HG03135 (cell line): ENCODE data around the gene INPP5B.

Source experiments
- ATAC-seq: cut with Tn5 transposase; IDR thresholded peaks from one replicate; pipeline ENCODE4 v1.9.1; 2021; ENCODE audit warnings: mild to moderate bottlenecking, moderate library complexity; ENCODE audit not compliant: unreplicated experiment

Gene INPP5B

GRCh38 chr1:37845049-37845646 lies 101.7 kb downstream of the INPP5B start:
- no peak for ATAC-seq

- ATAC-seq = no peak
Observed at GRCh38 chr1:37844536-37844935, 102.3 kb downstream of the INPP5B start.

- no peak for ATAC-seq
Observed at GRCh38 chr1:37841652-37842051, 105.2 kb downstream of the INPP5B start.

GRCh38 chr1:37840711-37841110 lies 106.1 kb downstream of the INPP5B start:
- ATAC-seq = no peak

- no peak for ATAC-seq
Observed at GRCh38 chr1:37839676-37840075, 107.2 kb downstream of the INPP5B start.

GRCh38 chr1:37836788-37837187 lies 110.1 kb downstream of the INPP5B start:
- no peak for ATAC-seq

- ATAC-seq = no peak
Observed at GRCh38 chr1:37831809-37832208, 115.0 kb downstream of the INPP5B start.

- no peak for ATAC-seq
Observed at GRCh38 chr1:37831109-37831508, 115.7 kb downstream of the INPP5B start.

- no peak for ATAC-seq
Observed at GRCh38 chr1:37828410-37829074, 118.3 kb downstream of the INPP5B start.

GRCh38 chr1:37825506-37825905 lies 121.3 kb downstream of the INPP5B start:
- ATAC-seq = no peak

GRCh38 chr1:37824001-37824400 lies 122.9 kb downstream of the INPP5B start:
- no peak for ATAC-seq

GRCh38 chr1:37822906-37823815 lies 123.7 kb downstream of the INPP5B start:
- ATAC-seq = no peak

GRCh38 chr1:37821481-37821880 lies 125.4 kb downstream of the INPP5B start:
- ATAC-seq = no peak

GRCh38 chr1:37817481-37817880 lies 129.4 kb downstream of the INPP5B start:
- no peak for ATAC-seq

GRCh38 chr1:37814252-37814651 lies 132.6 kb downstream of the INPP5B start:
- ATAC-seq = no peak

GRCh38 chr1:37813529-37814145 lies 133.2 kb downstream of the INPP5B start:
- ATAC-seq = no peak

- no peak for ATAC-seq
Observed at GRCh38 chr1:37811027-37811655, 135.7 kb downstream of the INPP5B start.
